GM19397 (cell line): ENCODE results near the gene HTT.
"Not testable (repeated sequence)": the region's sequence is repeated elsewhere in the genome, so short reads cannot be mapped to it uniquely, and the experiment has no call there.

Source experiments
- ATAC-seq: cut with Tn5 transposase; IDR thresholded peaks from one replicate; pipeline ENCODE4 v1.9.1; 2021; ENCODE audit warnings: mild to moderate bottlenecking, moderate library complexity; ENCODE audit not compliant: unreplicated experiment

HTT gene

DNA sequence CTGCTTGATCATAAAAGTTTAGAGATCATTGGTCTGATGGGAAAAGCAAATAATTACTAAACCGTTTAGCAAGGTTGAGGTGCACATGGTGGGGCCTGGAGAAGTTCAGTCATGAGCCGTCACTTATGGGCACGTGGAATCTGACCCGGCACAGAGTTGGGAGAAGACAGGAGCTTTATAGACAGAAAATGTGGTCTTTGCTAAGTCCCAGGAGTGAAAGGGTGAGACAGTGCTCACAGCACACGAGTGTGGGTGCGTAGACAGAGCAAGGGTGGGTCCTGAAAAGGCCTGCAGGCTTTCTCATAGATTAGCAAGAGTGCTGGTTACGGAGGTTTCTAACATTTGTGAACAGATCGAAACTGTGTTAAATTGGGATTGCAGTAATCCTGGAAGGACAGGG is 43.8 kb downstream of the HTT start:
- ATAC-seq: no peak

DNA sequence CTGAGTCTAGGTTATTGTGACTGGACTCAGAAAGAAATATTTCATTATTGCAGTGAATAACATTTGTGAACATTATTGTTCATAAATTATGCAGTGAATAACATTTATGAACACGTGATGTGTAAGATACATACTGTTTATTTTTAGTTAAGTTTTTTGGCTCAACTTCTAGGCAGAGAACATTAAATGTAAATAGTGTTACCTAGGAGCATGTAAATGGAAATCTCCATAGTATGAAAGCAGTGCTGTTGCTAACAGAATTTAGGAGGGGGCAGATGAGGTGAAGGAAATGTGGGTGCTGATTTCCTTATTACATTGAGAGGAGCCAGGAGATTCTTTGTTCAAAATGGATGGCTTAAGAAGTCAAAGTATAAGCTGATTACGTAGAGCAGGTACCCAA is 45.0 kb downstream of the HTT start:
- no peak for ATAC-seq

DNA sequence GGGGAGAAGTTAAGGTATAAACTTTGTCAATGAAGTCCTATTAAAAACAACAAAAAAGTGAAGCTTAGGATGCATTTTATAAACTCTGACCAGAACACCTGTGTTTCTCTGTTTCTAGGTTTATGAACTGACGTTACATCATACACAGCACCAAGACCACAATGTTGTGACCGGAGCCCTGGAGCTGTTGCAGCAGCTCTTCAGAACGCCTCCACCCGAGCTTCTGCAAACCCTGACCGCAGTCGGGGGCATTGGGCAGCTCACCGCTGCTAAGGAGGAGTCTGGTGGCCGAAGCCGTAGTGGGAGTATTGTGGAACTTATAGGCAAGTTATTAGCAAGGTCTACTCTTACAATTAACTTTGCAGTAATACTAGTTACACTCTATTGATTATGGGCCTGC is 46.6 kb downstream of the HTT start:
- no peak for ATAC-seq

DNA sequence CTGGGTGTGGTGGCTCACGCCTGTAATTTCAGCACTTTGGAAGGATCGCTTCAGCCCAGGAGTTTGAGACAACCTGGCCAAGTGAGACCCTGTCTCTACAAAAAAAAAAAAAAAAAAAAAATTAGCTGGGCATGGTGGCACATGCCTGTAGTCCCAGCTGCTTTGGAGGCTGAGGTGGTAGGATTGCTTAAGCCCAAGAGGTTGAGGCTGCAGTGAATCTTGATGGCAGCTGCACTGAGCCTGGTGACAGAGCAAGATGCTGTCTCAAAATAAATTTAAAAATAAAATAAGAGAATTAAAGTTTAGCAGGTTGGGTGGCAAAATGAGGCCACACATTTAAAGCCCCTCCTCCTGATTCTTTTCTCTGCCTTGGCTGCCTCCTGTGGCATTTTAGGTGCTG is 47.1 kb downstream of the HTT start:
- no peak for ATAC-seq

DNA sequence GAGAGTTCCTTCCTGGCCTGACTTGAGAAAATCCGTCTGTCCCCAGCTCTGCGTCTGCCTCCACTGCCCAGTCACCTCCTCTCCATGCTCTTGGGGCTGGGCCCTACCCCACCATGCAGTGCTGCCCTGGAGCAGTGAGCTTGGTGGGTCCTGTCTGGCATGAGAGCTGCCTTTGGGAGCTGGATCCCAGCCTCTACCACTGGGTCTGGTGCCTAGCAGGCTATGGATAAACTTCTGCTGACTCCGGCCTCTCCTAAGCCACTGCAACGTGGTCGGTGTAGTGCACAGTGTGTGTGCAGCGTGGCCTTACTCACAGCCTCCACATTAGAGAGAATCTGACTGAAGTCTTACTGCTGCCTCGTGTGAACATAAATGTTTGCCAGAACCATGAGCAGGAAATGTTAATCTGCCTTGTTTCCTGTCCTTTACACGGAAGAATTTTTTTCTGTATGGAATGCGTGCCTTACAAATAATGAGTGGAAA is 47.6 kb downstream of the HTT start:
- ATAC-seq: no peak

DNA sequence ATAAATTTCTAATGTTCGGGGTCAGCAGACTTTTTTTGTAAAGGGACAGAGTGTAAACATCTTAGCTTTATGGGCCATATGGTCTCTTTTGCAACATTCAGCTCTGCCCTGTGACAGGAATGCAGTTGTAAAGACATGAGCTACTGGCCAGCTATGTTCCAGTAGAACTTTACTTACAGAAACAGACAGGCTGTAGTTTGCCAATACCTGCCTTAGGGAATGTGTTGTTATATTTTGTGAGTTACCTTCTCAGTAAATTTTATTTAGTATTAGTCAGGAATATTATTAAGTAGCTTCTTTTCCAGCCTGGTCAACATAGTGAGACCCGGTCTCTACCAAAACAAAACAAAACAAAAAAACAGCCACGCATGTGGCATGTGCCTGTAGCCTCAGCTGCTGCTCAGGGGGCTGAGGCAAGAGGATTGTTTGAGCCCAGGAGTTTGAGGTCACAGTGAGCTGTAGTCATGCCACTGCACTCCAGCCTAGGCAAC is 48.7 kb downstream of the HTT start:
- no peak for ATAC-seq

DNA sequence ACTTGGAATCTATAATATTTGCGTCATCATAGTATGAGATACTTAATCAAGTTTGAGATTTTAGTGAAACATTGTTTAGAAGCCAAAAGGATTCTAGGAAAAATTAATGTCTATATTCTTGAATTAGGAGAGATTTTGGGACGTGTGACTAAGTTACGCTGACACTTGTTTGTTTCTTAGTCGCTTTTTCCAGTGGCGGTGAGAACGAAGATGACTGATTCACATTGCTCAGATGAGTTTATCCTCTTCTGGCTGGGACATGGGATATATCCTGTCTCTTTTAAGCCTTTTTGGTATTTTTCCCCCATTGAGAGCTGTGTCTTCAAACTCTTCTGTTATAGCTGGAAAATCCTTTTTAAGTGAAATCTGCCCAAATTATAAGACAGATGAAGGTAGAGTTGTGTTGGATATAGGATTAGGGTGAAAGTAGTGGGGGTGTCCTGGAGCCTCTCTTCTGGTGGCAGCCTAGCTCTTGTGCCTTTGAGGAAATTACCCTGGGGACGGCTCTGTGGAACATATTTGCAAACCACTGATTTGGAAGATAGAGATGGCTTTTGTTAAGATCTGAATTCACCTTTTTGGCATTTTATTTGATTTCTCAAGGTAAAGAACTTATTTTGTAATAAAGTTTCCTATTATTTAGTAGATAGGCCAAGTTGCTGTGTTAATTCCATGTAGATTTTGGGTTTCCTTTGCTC is 49.7 kb downstream of the HTT start:
- no peak for ATAC-seq

DNA sequence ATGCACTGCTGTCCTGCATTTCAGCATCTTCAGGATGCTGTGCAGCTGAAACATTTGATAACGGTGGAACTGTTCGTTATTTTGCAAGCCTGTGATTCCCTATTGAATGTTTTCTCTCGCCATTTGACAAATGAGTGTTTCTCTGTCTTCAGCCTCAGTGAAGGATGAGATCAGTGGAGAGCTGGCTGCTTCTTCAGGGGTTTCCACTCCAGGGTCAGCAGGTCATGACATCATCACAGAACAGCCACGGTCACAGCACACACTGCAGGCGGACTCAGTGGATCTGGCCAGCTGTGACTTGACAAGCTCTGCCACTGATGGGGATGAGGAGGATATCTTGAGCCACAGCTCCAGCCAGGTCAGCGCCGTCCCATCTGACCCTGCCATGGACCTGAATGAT is 52.6 kb downstream of the HTT start:
- ATAC-seq: no peak

DNA sequence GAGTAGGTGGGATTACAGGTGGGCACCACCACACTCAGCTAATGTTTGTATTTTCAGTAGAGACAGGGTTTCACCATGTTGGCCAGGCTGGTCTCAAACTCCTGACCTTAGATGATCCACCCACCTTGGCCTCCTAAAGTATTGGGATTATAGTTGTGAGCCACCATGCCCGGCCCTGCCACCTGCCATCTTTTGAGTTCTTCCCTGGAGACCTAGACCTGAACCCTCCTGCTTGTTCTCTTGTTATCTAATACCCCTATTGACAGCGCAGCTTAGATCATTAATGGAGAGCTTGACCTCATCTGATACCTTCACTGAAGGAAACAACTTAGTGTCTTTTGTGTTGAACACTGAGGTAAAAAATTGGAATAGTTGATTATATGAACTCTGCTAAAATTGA is 53.6 kb downstream of the HTT start:
- no peak for ATAC-seq

DNA sequence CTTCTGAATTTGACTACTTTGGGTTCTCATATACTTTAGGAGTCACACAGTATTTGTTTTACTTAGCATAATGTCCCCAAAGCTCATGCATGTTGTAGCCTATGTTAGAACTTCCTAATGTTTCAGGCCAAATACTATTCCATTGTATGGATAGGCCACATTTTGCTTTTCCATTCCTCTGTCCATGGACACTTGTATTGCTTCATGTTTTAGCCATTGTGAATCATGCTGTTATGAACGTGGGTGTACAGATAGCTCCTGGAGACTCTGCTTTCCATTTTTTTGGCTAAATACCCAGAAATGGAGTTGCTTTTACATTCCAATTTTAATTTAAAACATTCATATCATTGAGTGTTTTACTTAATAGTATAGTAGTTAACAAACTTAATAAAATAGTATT is 54.5 kb downstream of the HTT start:
- ATAC-seq: no peak

DNA sequence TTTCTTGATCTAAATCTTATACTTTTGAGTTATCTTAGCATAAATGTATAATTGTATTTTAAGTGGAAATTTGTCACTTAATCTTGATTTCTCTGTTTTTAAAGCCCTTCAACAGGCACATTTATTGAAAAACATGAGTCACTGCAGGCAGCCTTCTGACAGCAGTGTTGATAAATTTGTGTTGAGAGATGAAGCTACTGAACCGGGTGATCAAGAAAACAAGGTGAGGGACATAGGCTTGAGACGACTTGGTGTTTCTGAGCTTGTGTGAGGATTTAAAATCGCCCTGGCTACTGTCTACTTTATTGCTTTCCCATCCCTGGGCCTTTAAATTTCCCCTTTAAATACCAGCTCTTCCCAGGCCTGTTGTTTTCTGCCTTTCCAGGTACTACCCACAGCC is 55.7 kb downstream of the HTT start:
- ATAC-seq: no peak

DNA sequence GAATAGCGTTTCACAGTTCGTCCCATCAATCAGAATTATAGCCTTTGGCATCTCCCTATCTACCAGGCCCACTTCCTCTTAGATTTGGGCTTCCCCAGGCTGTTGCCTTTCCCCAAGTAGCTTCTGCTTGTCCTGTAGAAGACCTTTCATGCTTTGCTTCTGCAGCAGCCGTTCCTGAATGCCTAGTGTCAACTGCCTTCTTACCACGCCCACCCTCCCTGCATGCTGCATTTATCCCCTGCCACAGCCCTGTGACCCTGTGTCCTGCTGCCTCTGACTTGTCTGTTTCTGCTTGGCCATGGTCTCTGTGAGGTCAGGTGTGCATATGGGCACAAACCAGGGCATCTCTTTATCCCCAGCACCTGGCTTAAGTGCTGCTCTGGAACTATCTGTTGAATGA is 56.3 kb downstream of the HTT start:
- ATAC-seq: no peak

DNA sequence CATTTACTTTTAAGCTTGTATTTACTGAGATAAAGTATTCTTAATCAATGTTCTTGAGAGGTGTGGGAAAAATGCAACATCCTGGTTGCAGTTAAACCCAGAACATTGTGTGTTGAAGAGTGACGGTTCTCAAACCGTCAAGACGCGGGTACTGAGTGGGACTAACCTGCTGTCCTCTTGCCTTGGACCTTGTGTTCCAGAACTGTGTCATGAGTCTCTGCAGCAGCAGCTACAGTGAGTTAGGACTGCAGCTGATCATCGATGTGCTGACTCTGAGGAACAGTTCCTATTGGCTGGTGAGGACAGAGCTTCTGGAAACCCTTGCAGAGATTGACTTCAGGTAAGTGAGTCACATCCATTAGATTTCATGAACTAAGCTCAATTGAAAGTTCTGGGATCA is 59.7 kb downstream of the HTT start:
- ATAC-seq: no peak

DNA sequence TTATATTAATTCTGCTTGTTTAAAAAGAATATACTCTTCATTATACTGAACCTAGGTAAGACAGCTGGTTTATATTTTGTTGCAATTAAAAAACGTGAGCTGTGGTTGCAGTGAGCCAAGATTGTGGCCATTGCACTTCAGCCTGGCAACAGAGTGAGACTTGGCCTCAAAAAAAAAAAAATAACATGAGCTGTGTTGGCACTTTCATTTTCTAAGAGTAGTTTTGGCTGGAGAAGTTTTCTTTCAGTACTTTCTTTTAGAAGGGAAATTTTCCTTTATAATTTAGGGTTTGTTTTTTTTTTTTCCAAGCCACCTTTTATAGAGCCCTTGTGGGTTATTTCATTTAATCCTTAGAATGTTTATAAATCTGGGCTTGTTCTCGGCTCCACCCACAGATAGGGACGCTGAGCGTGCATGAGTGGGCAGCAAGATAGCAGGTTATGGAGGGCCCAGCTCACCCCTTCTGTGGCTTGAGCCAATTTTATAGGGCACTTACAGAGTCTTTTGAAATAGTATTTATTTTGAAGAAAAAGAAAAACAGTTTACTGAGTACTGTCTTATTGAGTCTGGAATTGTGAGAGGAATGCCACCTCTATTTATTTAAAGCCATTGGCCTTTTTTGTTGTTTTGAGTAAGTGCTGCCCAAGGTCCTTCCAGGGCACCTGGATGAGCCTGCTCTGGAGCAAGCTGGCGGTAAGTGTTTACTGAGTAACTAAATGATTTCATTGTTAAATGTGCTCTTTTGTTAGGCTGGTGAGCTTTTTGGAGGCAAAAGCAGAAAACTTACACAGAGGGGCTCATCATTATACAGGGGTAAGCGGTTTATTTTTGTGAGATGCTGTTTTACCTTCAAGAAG is 60.9 kb downstream of the HTT start:
- no peak for ATAC-seq

DNA sequence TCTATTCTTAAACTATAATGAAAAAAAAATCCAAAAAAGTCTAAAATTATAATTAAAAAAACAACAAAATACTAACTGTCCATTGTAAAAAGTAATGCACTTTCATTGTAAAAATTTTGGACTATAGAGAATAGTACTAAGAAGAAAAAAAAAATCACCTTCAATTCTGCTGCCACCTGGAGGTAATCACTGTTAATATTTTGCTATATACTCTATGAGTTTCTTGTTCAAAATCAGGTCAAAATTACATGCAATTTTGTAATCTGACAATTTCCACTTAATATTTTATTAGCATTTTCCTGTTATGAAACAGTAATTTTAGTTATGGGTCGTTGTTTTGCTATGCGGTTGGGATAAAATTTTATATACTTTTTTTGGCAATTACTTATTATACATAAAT is 62.0 kb downstream of the HTT start:
- ATAC-seq: no peak

DNA sequence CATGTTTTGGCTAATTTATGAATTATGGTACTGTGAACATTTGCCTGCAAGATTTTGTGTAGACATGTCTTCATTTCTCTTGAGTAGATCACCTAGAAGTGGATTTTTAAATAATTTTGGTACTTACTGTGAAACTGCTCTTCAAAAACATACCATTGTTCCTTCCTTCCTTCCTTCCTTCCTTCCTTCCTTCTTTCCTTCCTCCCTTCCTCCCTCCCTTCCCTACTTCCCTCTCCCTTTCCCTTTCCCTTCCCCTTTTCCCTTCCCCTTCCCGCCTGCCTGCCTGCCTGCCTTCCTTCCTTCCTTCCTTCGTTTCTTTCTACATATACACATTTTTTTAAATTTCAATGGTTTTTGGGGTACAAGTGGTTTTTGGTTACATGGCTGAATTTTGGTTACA is 63.4 kb downstream of the HTT start:
- ATAC-seq: no peak

DNA sequence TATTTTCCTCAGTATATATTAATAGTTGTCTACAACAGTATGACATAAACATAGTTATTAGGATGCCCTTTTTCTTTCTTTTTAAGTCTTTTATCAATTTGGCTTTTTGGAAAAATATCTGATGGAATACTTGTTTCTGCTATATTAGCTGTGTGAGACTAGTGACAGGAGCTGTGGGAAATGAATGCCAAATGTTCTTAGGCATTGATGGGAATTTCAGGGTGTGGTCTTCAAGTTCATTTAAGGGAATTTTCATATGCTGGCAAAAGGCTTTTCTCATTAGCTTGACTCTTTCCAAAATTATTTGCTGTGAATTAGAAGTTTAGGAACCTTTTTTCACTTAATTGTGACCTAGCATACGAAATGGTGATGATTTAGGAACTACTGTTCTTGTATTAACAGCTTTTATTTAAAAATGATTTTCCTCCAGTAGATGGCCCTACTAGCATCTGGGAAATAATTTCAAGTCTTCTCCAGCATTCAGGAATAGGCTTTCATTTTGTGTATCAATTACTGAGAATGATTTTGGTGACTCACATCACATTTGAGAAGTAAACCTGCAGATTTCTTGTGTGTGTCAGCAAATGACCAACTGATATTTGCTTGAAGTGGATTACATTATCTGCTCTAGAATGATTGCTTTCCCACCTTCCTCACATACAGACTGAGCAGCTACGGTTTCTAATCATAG is 70.9 kb downstream of the HTT start:
- no peak for ATAC-seq

DNA sequence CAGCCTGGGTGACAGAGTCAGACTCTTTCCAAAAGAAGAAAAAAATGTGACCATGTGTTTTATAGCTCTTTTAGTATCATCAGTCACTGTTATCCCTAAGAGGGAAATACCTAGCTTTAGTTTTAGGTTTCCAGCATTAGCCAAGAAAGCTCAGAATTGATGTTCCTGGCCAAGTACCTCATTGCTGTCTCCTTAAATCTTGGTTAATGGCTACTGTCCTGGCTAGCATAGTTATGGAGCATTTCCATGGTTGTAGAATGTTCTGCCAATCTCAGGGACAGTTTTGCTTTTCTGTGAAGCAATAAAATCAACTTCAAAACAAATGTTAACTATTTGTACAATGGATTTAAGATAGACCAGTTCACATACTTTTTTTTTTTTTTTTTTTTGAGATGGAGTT is 74.4 kb downstream of the HTT start:
- ATAC-seq: no peak

DNA sequence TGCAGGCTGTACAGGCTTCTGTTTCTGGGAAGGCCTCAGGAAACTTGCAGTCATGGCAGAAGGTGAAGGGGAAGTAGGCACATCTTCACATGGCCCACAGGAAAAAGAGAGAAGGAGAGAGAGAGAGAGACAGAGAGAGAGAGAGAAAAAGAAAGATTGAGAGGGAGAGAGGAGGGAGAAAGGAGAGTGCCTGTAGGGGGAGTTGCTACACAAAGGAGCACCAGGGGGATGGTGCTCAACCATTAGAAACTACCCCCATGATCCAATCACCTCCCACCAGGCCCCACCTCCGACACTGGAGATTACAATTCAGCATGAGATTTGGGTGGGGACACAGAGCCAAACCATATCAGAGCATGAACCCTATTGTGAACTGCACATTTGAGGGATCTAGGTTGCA is 76.8 kb downstream of the HTT start:
- not testable (repeated sequence) for ATAC-seq

DNA sequence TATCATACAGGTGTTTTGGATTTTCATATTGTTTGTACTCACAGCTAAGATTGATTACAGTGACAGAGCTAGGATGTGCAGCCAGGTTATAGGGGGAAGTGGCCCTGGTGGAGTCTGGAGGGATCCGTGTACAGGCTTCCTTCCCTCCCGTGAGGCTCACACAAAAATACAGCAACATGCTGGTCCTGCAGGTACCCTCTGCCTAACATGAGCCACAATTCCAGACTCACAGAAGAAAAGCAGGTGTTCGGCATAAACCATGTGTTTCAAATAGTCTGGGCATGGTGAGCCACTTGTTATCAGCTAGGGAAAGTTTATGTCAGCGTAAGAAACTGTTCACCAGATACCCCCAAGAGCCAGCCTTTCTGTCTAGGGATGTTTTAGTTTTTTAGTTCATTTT is 82.9 kb downstream of the HTT start:
- no peak for ATAC-seq

DNA sequence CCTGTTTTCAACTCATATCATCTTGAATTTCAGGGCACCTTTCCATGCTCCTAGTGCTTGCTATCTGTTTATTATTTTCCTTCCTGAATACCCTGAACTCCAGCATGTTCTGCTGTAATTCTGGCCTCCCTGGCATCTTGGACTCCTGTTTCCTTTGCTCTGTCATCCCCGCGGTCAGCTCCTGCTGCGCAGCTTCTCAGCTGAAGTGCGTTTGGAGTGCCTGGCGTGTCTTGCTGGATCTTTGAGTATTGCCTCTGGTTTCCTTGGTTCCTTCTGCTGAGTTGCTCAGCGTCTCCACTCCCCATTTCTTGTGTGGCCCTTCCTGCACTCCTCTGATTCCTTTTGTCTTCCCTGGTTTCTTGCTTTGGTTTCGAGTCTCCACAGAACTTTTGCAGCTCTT is 84.4 kb downstream of the HTT start:
- ATAC-seq: no peak

DNA sequence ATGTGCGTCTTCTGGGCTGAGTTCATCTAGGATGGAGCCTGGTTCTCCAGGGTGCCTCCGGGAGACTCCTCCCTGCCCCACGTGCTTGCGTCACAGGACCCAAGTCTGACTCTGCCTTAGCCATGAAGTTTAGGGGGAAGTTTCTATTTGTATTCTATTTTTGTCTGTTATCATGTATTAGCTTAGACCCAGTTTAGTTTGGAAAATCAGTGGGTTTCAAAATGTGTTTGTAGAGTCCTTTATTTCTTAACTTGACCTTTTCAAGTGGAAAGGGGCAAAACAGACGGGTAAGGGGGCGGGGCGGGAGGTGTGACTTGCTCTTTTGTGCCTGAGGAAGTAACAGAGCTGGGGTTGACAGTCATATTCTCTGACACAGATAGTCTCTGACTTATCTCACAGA is 86.0 kb downstream of the HTT start:
- ATAC-seq: no peak
